Astrocyte (in vitro differentiated cells and primary cell): ENCODE data around the gene ITGB2.

ENCODE experiments used
- EZH2 ChIP-seq: IDR thresholded peaks from 2 replicates; pipeline ENCODE4 v1.6.1; 2012; ENCODE audit warnings: mild to moderate bottlenecking, low read length, inconsistent platforms; ENCODE audit not compliant: insufficient read depth
- TF ChIP-seq, protein P1 (sequence below): IDR thresholded peaks from 2 replicates; pipeline ENCODE4 v1.5.1; 2011; ENCODE audit warnings: low read depth, mild to moderate bottlenecking, inconsistent platforms, low read length, moderate library complexity; ENCODE audit not compliant: insufficient read depth

DNA sequence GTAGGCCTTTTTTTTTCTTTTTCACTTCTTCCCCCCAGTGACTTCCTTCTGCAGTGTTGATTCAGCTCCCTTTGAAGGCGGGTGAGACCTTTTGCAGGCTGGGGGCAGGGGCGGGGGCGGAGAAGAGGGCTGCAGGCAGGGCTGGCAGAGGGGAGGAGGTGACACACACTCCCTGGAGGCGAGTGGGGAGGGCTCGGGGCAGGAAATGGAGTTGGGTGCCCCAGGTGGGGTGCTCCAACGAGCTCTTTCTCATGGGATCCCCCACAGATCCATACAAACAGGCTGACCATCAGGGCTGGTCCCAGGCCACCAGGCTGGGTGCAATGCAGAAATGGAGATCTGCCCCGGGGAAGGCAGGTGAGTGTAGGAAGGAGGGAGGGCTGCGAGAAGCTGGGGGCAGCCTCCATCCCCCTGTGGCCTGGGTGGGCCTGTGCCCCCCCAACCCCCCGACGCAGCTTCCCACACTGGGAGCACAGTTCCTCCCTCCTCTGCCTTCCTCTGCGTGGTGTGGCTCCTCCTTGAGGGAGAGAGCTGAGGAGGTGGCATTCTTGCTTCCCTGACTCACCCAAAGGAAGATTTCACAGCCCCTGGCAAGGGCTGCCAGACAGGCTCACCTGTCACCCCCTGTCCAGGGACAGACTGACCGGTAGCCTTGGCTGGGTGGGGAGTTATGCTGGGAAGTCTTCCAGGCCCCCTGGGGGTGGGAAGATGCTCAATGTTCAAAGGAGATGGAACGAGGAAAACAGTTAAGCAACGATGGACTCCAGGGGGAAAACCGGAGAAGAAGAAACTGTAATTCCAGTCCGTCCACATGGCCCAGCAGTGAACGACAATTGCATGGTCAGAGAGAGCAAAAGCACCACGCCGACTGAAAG lies 7.1 kb upstream of the ITGB2 start:
- TF ChIP-seq, protein P1, sequence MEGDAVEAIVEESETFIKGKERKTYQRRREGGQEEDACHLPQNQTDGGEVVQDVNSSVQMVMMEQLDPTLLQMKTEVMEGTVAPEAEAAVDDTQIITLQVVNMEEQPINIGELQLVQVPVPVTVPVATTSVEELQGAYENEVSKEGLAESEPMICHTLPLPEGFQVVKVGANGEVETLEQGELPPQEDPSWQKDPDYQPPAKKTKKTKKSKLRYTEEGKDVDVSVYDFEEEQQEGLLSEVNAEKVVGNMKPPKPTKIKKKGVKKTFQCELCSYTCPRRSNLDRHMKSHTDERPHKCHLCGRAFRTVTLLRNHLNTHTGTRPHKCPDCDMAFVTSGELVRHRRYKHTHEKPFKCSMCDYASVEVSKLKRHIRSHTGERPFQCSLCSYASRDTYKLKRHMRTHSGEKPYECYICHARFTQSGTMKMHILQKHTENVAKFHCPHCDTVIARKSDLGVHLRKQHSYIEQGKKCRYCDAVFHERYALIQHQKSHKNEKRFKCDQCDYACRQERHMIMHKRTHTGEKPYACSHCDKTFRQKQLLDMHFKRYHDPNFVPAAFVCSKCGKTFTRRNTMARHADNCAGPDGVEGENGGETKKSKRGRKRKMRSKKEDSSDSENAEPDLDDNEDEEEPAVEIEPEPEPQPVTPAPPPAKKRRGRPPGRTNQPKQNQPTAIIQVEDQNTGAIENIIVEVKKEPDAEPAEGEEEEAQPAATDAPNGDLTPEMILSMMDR = no peak
- no peak for TF ChIP-seq EZH2
